Panc1 (cell line): Measurements from ENCODE around the gene PSORS1C1.

Experiments
- CTCF ChIP-seq: fragments of 450-650 bp; IDR thresholded peaks from 2 replicates; pipeline ENCODE4 v1.5.1; 2017; ENCODE audit warnings: mild to moderate bottlenecking
- POLR2AphosphoS5 ChIP-seq: IDR thresholded peaks from 2 replicates; pipeline ENCODE4 v1.6.1; 2012; ENCODE audit warnings: mild to moderate bottlenecking, low read depth, low read length, moderate library complexity
- REST ChIP-seq, 2 experiments: IDR thresholded peaks; 2 replicates each; pipeline ENCODE4 v1.6.1; 2011 to 2012; ENCODE audit warnings: low read depth in 2 of 2, control low read depth in 1 of 2, low read length in 1 of 2, mild to moderate bottlenecking in 1 of 2, moderate library complexity in 1 of 2; ENCODE audit not compliant: insufficient read depth in 1 of 2
- SIN3A ChIP-seq: IDR thresholded peaks from 2 replicates; pipeline ENCODE4 v1.6.1; 2012; ENCODE audit warnings: low read depth, mild to moderate bottlenecking, low read length, moderate library complexity, borderline replicate concordance; ENCODE audit not compliant: insufficient read depth

GRCh38 chr6:31083742-31084354, 30.8 kb upstream of the PSORS1C1 start:
- peak; percentile 69 for TF ChIP-seq CTCF
- TF ChIP-seq SIN3A, result no peak
- no peak for TF ChIP-seq POLR2AphosphoS5
- no peak for TF ChIP-seq REST (IDR thresholded peaks at IDR 0.05; ENCODE audit: insufficient read depth in 1 of 2, low read depth in 2 of 2, low read length in 1 of 2)
